ENCODE measurements around the gene TADA3. TPM values are rescaled to one million over a fixed set of nuclear protein-coding genes. Genes with fewer than 3 reads are reported as not detected.

TADA3 gene
- total RNA-seq, 1 experiment from 2014 or later: 49.0 TPM

DNA sequence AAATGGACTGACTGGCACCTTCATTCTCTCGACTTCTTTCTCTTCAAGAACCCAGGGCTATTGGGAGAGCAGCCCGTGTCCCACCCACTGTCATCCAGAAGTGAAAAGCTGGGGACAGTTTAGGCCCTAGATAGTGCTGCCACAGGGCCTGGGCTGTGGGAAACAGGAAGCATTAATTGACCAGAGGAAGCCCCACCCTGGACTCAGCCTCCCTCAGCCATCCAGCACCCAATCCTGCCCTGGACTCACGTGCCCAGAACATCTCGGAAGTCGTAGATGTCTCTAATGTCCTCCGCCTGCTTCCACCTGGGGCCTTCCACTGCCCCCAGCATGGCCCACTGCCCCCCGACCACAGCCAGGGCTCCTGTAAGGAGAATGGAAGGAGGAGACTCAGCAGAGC lies 24.9 kb downstream of the TADA3 start (continued):
- TF ChIP-seq, protein P1, sequence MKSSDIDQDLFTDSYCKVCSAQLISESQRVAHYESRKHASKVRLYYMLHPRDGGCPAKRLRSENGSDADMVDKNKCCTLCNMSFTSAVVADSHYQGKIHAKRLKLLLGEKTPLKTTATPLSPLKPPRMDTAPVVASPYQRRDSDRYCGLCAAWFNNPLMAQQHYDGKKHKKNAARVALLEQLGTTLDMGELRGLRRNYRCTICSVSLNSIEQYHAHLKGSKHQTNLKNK (CRISPR knock-in tag; IDR thresholded peaks at IDR 0.05): no peak
- no peak for TF ChIP-seq ESRRA (CRISPR knock-in tag; IDR thresholded peaks at IDR 0.05; ENCODE audit: borderline replicate concordance)
- TF ChIP-seq, protein P2, sequence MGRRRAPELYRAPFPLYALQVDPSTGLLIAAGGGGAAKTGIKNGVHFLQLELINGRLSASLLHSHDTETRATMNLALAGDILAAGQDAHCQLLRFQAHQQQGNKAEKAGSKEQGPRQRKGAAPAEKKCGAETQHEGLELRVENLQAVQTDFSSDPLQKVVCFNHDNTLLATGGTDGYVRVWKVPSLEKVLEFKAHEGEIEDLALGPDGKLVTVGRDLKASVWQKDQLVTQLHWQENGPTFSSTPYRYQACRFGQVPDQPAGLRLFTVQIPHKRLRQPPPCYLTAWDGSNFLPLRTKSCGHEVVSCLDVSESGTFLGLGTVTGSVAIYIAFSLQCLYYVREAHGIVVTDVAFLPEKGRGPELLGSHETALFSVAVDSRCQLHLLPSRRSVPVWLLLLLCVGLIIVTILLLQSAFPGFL (CRISPR knock-in tag; IDR thresholded peaks at IDR 0.05; ENCODE audit: borderline replicate concordance): no peak

DNA sequence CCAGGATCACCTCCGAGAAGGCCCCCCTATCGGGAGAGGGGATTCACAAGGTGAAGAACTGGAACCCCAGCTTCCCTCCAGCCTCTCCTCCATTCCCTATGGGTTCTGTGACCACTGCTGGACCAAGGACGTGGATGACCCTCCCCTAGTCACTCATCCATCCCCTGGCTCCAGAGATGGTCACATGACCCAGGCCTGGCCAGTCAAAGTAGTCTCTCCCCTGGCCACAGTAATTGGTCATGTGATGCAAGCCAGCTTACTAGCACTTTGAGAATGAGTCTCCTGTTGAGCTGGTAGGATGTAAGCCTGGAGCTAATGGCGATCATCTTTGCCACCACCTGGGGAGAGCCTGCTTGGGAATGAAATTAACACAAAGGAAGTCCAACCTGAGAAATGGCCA lies 26.4 kb downstream of the TADA3 start:
- no peaks in the 10 kb centered on the region for H3K36me3 Mint-ChIP-seq
- DNase-seq (ENCODE audit: low spot score) (no peak), ATAC-seq (peak; percentile 20)
- H3K9me3 Mint-ChIP-seq: no peaks in the 10 kb centered on the region
- TF ChIP-seq, protein P3, sequence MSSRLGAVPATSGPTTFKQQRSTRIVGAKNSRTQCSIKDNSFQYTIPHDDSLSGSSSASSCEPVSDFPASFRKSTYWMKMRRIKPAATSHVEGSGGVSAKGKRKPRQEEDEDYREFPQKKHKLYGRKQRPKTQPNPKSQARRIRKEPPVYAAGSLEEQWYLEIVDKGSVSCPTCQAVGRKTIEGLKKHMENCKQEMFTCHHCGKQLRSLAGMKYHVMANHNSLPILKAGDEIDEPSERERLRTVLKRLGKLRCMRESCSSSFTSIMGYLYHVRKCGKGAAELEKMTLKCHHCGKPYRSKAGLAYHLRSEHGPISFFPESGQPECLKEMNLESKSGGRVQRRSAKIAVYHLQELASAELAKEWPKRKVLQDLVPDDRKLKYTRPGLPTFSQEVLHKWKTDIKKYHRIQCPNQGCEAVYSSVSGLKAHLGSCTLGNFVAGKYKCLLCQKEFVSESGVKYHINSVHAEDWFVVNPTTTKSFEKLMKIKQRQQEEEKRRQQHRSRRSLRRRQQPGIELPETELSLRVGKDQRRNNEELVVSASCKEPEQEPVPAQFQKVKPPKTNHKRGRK (CRISPR knock-in tag; IDR thresholded peaks at IDR 0.05; ENCODE audit: borderline replicate concordance): no peak
- TF ChIP-seq, protein P4, sequence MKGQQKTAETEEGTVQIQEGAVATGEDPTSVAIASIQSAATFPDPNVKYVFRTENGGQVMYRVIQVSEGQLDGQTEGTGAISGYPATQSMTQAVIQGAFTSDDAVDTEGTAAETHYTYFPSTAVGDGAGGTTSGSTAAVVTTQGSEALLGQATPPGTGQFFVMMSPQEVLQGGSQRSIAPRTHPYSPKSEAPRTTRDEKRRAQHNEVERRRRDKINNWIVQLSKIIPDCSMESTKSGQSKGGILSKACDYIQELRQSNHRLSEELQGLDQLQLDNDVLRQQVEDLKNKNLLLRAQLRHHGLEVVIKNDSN (CRISPR knock-in tag; IDR thresholded peaks at IDR 0.05): peak; percentile 92
- TF ChIP-seq, protein P5, sequence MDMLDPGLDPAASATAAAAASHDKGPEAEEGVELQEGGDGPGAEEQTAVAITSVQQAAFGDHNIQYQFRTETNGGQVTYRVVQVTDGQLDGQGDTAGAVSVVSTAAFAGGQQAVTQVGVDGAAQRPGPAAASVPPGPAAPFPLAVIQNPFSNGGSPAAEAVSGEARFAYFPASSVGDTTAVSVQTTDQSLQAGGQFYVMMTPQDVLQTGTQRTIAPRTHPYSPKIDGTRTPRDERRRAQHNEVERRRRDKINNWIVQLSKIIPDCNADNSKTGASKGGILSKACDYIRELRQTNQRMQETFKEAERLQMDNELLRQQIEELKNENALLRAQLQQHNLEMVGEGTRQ (CRISPR knock-in tag; IDR thresholded peaks at IDR 0.05): peak; percentile 94
- no peak for TF ChIP-seq RELA (CRISPR knock-in tag; IDR thresholded peaks at IDR 0.05; ENCODE audit: borderline replicate concordance)
- TF ChIP-seq, protein P6, sequence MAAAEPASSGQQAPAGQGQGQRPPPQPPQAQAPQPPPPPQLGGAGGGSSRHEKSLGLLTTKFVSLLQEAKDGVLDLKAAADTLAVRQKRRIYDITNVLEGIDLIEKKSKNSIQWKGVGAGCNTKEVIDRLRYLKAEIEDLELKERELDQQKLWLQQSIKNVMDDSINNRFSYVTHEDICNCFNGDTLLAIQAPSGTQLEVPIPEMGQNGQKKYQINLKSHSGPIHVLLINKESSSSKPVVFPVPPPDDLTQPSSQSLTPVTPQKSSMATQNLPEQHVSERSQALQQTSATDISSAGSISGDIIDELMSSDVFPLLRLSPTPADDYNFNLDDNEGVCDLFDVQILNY (CRISPR knock-in tag; IDR thresholded peaks at IDR 0.05): no peak
- TF ChIP-seq, protein P1 (CRISPR knock-in tag; IDR thresholded peaks at IDR 0.05): no peak
- TF ChIP-seq, protein P7, sequence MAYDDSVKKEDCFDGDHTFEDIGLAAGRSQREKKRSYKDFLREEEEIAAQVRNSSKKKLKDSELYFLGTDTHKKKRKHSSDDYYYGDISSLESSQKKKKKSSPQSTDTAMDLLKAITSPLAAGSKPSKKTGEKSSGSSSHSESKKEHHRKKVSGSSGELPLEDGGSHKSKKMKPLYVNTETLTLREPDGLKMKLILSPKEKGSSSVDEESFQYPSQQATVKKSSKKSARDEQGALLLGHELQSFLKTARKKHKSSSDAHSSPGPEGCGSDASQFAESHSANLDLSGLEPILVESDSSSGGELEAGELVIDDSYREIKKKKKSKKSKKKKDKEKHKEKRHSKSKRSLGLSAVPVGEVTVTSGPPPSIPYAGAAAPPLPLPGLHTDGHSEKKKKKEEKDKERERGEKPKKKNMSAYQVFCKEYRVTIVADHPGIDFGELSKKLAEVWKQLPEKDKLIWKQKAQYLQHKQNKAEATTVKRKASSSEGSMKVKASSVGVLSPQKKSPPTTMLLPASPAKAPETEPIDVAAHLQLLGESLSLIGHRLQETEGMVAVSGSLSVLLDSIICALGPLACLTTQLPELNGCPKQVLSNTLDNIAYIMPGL (CRISPR knock-in tag; IDR thresholded peaks at IDR 0.05): no peak
- peaks cover 15% of the 10 kb centered on the region for H3K4me1 Mint-ChIP-seq
- no peak overlapping the region for H3K4me3 Mint-ChIP-seq
- no peak overlapping the region for H3K27ac Mint-ChIP-seq
- H3K27me3 Mint-ChIP-seq (ENCODE audit: low read depth): peaks cover 59% of the 10 kb centered on the region
- POLR2A ChIA-PET: interaction anchor here (1.3 kb wide), 1 partner anchor 17 kb away, joined by 4 read pairs; the partner anchor contains the start of gene OGG1
- CTCF ChIA-PET: interaction anchor here (1.4 kb wide), 1 partner anchor 39 kb away, joined by 3 read pairs; no protein-coding TSS in a partner anchor

DNA sequence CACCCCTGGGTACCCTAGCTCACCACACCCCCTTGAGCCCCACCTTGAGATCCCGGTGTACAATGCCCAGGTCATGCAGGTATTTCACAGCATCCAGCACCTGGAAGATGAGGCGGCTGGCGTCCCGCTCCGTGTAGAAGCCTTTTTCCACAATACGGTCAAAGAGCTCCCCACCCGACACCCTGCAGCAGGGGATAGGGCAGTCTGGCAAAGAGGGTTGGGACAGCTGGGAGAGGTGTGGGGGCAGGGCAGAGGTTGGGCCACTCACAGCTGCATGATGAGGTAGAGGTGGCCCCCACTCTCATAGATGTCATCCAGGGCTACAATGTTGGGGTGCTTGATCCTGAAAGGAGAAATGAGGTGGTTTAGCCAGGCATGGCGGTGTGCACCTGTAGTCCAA lies 29.4 kb downstream of the TADA3 start:
- TF ChIP-seq, protein P8, sequence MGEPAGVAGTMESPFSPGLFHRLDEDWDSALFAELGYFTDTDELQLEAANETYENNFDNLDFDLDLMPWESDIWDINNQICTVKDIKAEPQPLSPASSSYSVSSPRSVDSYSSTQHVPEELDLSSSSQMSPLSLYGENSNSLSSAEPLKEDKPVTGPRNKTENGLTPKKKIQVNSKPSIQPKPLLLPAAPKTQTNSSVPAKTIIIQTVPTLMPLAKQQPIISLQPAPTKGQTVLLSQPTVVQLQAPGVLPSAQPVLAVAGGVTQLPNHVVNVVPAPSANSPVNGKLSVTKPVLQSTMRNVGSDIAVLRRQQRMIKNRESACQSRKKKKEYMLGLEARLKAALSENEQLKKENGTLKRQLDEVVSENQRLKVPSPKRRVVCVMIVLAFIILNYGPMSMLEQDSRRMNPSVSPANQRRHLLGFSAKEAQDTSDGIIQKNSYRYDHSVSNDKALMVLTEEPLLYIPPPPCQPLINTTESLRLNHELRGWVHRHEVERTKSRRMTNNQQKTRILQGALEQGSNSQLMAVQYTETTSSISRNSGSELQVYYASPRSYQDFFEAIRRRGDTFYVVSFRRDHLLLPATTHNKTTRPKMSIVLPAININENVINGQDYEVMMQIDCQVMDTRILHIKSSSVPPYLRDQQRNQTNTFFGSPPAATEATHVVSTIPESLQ (CRISPR knock-in tag; IDR thresholded peaks at IDR 0.05): no peak
- no peak for TF ChIP-seq TP53 (CRISPR knock-in tag; IDR thresholded peaks at IDR 0.05)
- no peak for TF ChIP-seq MXD4 (CRISPR knock-in tag; IDR thresholded peaks at IDR 0.05; ENCODE audit: borderline replicate concordance)
- Mint-ChIP-seq H3K27me3 (ENCODE audit: low read depth) (peaks cover 42% of the 10 kb centered on the region), H3K27ac (no peak overlapping the region), H3K36me3 (peaks cover 8% of the 10 kb centered on the region; the same call in 1 of the 2 replicates), H3K4me1 (peaks cover 8% of the 10 kb centered on the region), H3K4me3 (no peak overlapping the region), H3K9me3 (no peaks in the 10 kb centered on the region)
- ATAC-seq (peak; percentile 19; the same call in 1 of the 2 replicates), DNase-seq (ENCODE audit: low spot score) (no peak)
- ChIA-PET CTCF (interaction anchor here (0.7 to 1.4 kb wide), 3 partner anchors 13 to 259 kb away, joined by 3 to 5 read pairs (median 4); partner anchors contain the start of gene OGG1), POLR2A (interaction anchor here (0.6 kb wide), 2 partner anchors 114 to 1472 kb away, joined by 5 to 6 read pairs; no protein-coding TSS in a partner anchor)
